A673 (cell line): ENCODE results near the gene PDE9A. TPM values are rescaled to one million over a fixed set of nuclear protein-coding genes. Genes with fewer than 3 reads are reported as not detected.

ENCODE experiments used
- BruUV-seq: library from RNA; stranded (reverse); fragments of 400-500 nt; replicated peaks from 2 replicates; lab custom pipeline; 2021; lab: Mats Ljungman, UMichigan
- CTCF ChIA-PET: fragments of 300-600 bp; sonication (Branson Sonifier 250); formaldehyde crosslinking; loops from one replicate; lab custom pipeline; 2022; ENCODE audit warnings: antibody characterized with exemption; lab: Charles Lee
- POLR2A ChIA-PET: fragments of 300-600 bp; sonication (Branson Sonifier 250); formaldehyde crosslinking; loops from one replicate; lab custom pipeline; 2022; ENCODE audit warnings: antibody characterized with exemption; ENCODE audit not compliant: low non-redundant PET; lab: Charles Lee
- DNase-seq: peaks from one replicate; pipeline ENCODE4 v3.0.0-alpha.2; 2015; ENCODE audit warnings: low spot score
- H3K27ac ChIP-seq: fragments of 200-600 bp; sonication (generic); 2 replicates; pipeline ENCODE4 v1.5.1; 2016; ENCODE audit warnings: mixed run types, low read depth, mild to moderate bottlenecking, mixed read lengths, antibody characterized with exemption, low read length; ENCODE audit not compliant: poor library complexity, severe bottlenecking
- H3K27me3 ChIP-seq: fragments of 200-600 bp; sonication (generic); replicated peaks from 2 replicates; pipeline ENCODE4 v1.6.1; 2017; ENCODE audit warnings: mixed run types, low read depth, mild to moderate bottlenecking, mixed read lengths, antibody characterized with exemption, low read length; ENCODE audit not compliant: insufficient read depth, poor library complexity
- H3K36me3 ChIP-seq: fragments of 200-600 bp; sonication (generic); 2 replicates; pipeline ENCODE4 v1.6.1; 2016; ENCODE audit warnings: mixed run types, mild to moderate bottlenecking, mixed read lengths, antibody characterized with exemption, low read length; ENCODE audit not compliant: insufficient read depth, poor library complexity, severe bottlenecking
- H3K4me1 ChIP-seq: fragments of 200-600 bp; sonication (generic); 2 replicates; pipeline ENCODE4 v1.6.1; 2017; ENCODE audit warnings: mixed run types, mild to moderate bottlenecking, mixed read lengths, antibody characterized with exemption, low read length; ENCODE audit not compliant: insufficient read depth, poor library complexity, severe bottlenecking
- H3K4me3 ChIP-seq: fragments of 200-600 bp; sonication (generic); 2 replicates; pipeline ENCODE4 v1.5.1; 2016; ENCODE audit warnings: low read depth, mixed run types, mild to moderate bottlenecking, mixed read lengths, low read length; ENCODE audit not compliant: poor library complexity, severe bottlenecking
- H3K9me3 ChIP-seq: fragments of 200-600 bp; sonication (generic); 2 replicates; pipeline ENCODE4 v1.6.1; 2016; ENCODE audit warnings: mixed run types, low read depth, mild to moderate bottlenecking, mixed read lengths, antibody characterized with exemption, low read length; ENCODE audit not compliant: poor library complexity, severe bottlenecking
- EZH2 ChIP-seq: fragments of 200-600 bp; sonication (generic); IDR thresholded peaks from 2 replicates; pipeline ENCODE4 v1.6.1; 2017; ENCODE audit warnings: borderline replicate concordance, low read depth, mild to moderate bottlenecking, mixed read lengths, antibody characterized with exemption, low read length; ENCODE audit not compliant: poor library complexity, severe bottlenecking
- intact Hi-C: fragments of 100-400 bp; cut with micrococcal nuclease; formaldehyde crosslinking; loops from one replicate; pipeline ENCODE4 v1.10.0; 2022; ENCODE audit not compliant: unreplicated experiment
- total RNA-seq: library from RNA; stranded (reverse); gene quantifications from 2 replicates; pipeline ENCODE4 v1.2.3, GENCODE V29; 2021
- TF ChIP-seq, protein P1 (sequence below): fragments of 300-800, 200-600 bp; sonication (generic); conservative IDR thresholded peaks from 2 replicates; pipeline ENCODE4 v1.5.1; 2017; ENCODE audit warnings: low read depth, mild to moderate bottlenecking, antibody characterized with exemption, low read length, moderate library complexity, mixed read lengths

The PDE9A gene
- total RNA-seq, 1 experiment from 2014 or later: 14.3 TPM

DNA sequence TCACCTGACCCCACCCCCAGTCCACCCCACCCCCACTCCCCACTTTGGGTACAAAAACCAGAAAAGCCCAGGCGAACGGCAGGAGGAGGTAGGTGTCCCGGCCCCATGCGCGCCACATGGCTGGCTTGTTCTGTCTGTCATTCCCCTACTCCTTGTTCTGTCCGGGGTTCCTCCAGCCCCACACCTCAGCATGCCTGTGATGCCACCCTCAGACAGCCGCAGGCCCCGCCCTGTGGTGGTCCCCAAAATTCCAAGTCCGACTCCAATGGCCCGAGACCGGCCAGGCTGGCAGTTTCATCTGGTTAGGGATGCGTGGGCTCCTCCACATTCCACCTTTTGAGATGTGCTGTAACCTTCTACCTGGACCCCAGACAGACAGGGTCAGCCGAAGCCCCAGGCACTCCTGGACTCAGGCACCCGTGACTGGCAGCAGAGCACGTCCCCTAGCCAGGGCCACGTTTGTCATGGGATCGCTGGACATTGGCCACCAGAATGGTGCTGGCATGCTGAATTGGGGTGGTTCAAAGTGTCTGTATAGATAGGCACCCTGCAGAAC, 131.6 kb downstream of the PDE9A start:
- TF ChIP-seq EZH2: no peak
- TF ChIP-seq, protein P1, sequence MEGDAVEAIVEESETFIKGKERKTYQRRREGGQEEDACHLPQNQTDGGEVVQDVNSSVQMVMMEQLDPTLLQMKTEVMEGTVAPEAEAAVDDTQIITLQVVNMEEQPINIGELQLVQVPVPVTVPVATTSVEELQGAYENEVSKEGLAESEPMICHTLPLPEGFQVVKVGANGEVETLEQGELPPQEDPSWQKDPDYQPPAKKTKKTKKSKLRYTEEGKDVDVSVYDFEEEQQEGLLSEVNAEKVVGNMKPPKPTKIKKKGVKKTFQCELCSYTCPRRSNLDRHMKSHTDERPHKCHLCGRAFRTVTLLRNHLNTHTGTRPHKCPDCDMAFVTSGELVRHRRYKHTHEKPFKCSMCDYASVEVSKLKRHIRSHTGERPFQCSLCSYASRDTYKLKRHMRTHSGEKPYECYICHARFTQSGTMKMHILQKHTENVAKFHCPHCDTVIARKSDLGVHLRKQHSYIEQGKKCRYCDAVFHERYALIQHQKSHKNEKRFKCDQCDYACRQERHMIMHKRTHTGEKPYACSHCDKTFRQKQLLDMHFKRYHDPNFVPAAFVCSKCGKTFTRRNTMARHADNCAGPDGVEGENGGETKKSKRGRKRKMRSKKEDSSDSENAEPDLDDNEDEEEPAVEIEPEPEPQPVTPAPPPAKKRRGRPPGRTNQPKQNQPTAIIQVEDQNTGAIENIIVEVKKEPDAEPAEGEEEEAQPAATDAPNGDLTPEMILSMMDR: no peak
- BruUV-seq: no TSS peak
- ChIA-PET POLR2A (no interaction called here), CTCF (no interaction called here)
- intact Hi-C loops: no loop called here
- H3K4me3 ChIP-seq: no peak overlapping the region
- H3K36me3 ChIP-seq: no peaks in the 10 kb centered on the region
- DNase-seq: no peak
- peaks cover 13% of the 10 kb centered on the region for H3K27me3 ChIP-seq
- no peak overlapping the region for H3K27ac ChIP-seq
- H3K4me1 ChIP-seq: peaks cover 8% of the 10 kb centered on the region
- H3K9me3 ChIP-seq: no peaks in the 10 kb centered on the region

DNA sequence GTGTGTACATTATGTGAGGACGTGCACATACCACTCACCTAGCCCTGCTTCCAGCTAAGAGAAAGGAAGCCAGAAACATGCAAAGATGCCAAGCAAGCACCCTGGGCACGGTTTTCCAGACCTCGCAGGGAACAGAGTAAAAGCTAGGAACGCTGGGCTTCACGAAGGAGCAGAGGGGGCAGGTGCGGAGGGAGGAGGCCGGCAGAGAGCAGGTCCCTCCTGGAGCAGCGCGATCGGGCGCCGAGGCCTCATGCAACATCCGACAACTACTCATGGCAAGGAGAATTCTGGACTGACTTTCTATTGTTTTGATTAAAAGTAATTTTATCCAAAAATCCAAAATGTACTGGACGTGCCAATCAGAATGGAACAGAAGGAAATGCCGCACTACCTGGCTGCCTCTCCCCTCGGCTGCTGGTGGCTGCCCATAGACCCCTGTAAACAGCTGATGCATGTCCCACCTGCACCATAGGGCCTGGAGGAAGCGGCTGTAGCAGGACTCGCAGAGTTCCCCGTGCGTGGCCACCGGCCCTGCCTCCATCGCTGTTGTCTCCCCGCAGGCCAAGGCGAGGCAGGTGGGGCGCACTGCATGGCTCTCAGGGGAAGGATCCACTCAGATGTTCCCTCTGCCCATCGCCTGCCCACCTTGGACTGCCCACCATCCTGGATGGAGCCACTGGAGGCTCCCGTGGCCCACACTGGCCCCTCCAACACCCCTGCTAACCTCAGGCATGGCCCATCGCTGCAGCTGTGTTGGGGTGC, 132.4 kb downstream of the PDE9A start:
- no TSS peak for BruUV-seq
- Histone ChIP-seq H3K27ac (no peak overlapping the region), H3K36me3 (no peaks in the 10 kb centered on the region), H3K4me1 (peaks cover 7% of the 10 kb centered on the region), H3K4me3 (no peak overlapping the region), H3K9me3 (no peaks in the 10 kb centered on the region), H3K27me3 (peaks cover 6% of the 10 kb centered on the region)
- intact Hi-C loops: no loop called here
- DNase-seq: no peak
- ChIA-PET POLR2A (no interaction called here), CTCF (no interaction called here)
- TF ChIP-seq, protein P1: no peak
- TF ChIP-seq EZH2: no peak

DNA sequence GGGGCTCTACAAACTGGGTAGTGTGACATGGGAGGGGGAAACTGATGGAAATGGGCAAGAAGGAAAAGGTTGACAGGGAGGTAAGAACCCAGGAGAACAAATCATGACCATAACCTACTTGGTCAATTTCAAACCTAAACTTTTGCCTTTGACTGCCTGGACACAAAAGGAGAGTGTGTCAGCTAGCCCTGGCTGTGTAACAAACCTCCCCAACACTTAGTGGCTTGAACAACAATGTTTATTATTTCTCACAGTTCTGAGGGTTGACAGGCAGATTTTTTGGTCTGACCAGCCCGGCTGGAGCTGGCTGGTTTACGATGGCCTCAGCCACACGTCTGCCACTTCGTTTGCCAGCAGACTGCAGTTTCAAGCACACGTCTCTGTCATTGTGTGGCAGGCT, 133.5 kb downstream of the PDE9A start:
- H3K9me3 ChIP-seq: no peaks in the 10 kb centered on the region
- no peak overlapping the region for H3K4me3 ChIP-seq

More for the DNA sequence above, 133.5 kb downstream of the PDE9A start:
- no peak for DNase-seq
- ChIA-PET POLR2A (no interaction called here), CTCF (no interaction called here)
- intact Hi-C loops: no loop called here
- no TSS peak for BruUV-seq
- Histone ChIP-seq H3K36me3 (no peaks in the 10 kb centered on the region), H3K27me3 (no peaks in the 10 kb centered on the region), H3K4me1 (no peaks in the 10 kb centered on the region), H3K27ac (no peak overlapping the region)
- no peak for TF ChIP-seq EZH2
- TF ChIP-seq, protein P1: no peak
